ENCODE results near the gene ORMDL2.
"Not testable (repeated sequence)": the region's sequence is repeated elsewhere in the genome, so short reads cannot be mapped to it uniquely, and the experiment has no call there.

Gene ORMDL2

GRCh38 chr12:55829967-55830600 lies 12.2 kb downstream of the ORMDL2 start:
- TF ChIP-seq CTCF (IDR thresholded peaks at IDR 0.05; ENCODE audit: unreplicated experiment in 3 of 3), result no peak
- peak overlapping the region; percentile 98 to 99 (median 99) for H3K27ac Mint-ChIP-seq
- H3K4me3 Mint-ChIP-seq, result peak overlapping the region; percentile 97 to 99 (median 98)
- H3K9me3 Mint-ChIP-seq, result no peaks in the 10 kb centered on the region
- H3K27me3 Mint-ChIP-seq (ENCODE audit: low read depth), result no peaks in the 10 kb centered on the region
- H3K4me1 Mint-ChIP-seq, result peaks cover 43% of the 10 kb centered on the region
- H3K36me3 Mint-ChIP-seq (ENCODE audit: low read depth), result peaks cover 20% of the 10 kb centered on the region

- peaks cover 19% of the 10 kb centered on the region for H3K36me3 Mint-ChIP-seq (ENCODE audit: low read depth)
- H3K4me1 Mint-ChIP-seq, result peaks cover 40% of the 10 kb centered on the region
- no peaks in the 10 kb centered on the region for H3K27me3 Mint-ChIP-seq (ENCODE audit: low read depth)
- H3K9me3 Mint-ChIP-seq, result no peaks in the 10 kb centered on the region
- H3K27ac Mint-ChIP-seq, result peak overlapping the region; percentile 98 to 99 (median 99)
- H3K4me3 Mint-ChIP-seq, result peak overlapping the region; percentile 97 to 99 (median 98)
- TF ChIP-seq CTCF (IDR thresholded peaks at IDR 0.05; ENCODE audit: unreplicated experiment in 3 of 3), result no peak
These were observed 13.0 kb downstream of the ORMDL2 start for GRCh38 chr12:55830601-55831446.

- Mint-ChIP-seq H3K4me1 (peaks cover 35% of the 10 kb centered on the region), H3K4me3 (peak overlapping the region; percentile 97 to 99 (median 98)), H3K36me3 (ENCODE audit: low read depth) (peaks cover 21% of the 10 kb centered on the region), H3K27me3 (ENCODE audit: low read depth) (no peaks in the 10 kb centered on the region), H3K9me3 (no peaks in the 10 kb centered on the region), H3K27ac (peak overlapping the region; percentile 98 to 99 (median 99))
- TF ChIP-seq CTCF (IDR thresholded peaks at IDR 0.05; ENCODE audit: unreplicated experiment in 3 of 3), result no peak
These were observed 13.6 kb downstream of the ORMDL2 start for GRCh38 chr12:55831447-55831815.

GRCh38 chr12:55833056-55833455 lies 15.2 kb downstream of the ORMDL2 start:
- H3K27me3 Mint-ChIP-seq (ENCODE audit: low read depth), result no peaks in the 10 kb centered on the region
- no peak for TF ChIP-seq CTCF (IDR thresholded peaks at IDR 0.05; ENCODE audit: unreplicated experiment in 3 of 3)
- H3K27ac Mint-ChIP-seq, result peak overlapping the region in 2 of 3 experiments; percentile 99
- H3K36me3 Mint-ChIP-seq (ENCODE audit: low read depth), result peaks cover 15% of the 10 kb centered on the region
- no peaks in the 10 kb centered on the region for H3K9me3 Mint-ChIP-seq
- H3K4me1 Mint-ChIP-seq, result peaks cover 26% of the 10 kb centered on the region
- H3K4me3 Mint-ChIP-seq, result peak overlapping the region; percentile 97 to 99 (median 98)

- H3K9me3 Mint-ChIP-seq; H3K27ac Mint-ChIP-seq; H3K27me3 Mint-ChIP-seq (ENCODE audit: low read depth); H3K4me3 Mint-ChIP-seq: not testable (repeated sequence)
- Mint-ChIP-seq H3K4me1 (peaks cover 21% of the 10 kb centered on the region), H3K36me3 (ENCODE audit: low read depth) (peaks cover 13% of the 10 kb centered on the region)
These were observed 16.6 kb downstream of the ORMDL2 start for GRCh38 chr12:55834400-55834799.

- Mint-ChIP-seq H3K36me3 (ENCODE audit: low read depth) (peaks cover 12% of the 10 kb centered on the region), H3K4me1 (peaks cover 11% of the 10 kb centered on the region), H3K27ac (no peak overlapping the region), H3K9me3 (no peaks in the 10 kb centered on the region), H3K4me3 (no peak overlapping the region), H3K27me3 (ENCODE audit: low read depth) (no peaks in the 10 kb centered on the region)
- TF ChIP-seq CTCF (IDR thresholded peaks at IDR 0.05; ENCODE audit: unreplicated experiment in 3 of 3), result no peak
These were observed 20.5 kb downstream of the ORMDL2 start for GRCh38 chr12:55838361-55838760.

Measured in nephron (organoid).